SK-N-SH (cell line): ENCODE results near the gene SLC39A9. TPM values are rescaled to one million over a fixed set of nuclear protein-coding genes. Genes with fewer than 3 reads are reported as not detected.
A peak's percentile ranks its signal among the peaks of the same experiment; 100 is the strongest.

Experiments
- CTCF ChIA-PET: fragments of 300-600, 350-600 bp; formaldehyde crosslinking; extraction: SDS; loops from one replicate; lab custom pipeline; 2021; lab: Yijun Ruan, JAX
- POLR2A ChIA-PET: fragments of 350-600 bp; sonication (Branson Sonifier 250); formaldehyde crosslinking; extraction: SDS; loops from one replicate; lab custom pipeline; 2020; ENCODE audit warnings: antibody characterized with exemption, inconsistent platforms; lab: Yijun Ruan, JAX
- DNase-seq: peaks from one replicate; pipeline ENCODE4 v3.0.0; 2012
- H2AFZ ChIP-seq: fragments of 200-600 bp; sonication (generic); 2 replicates; pipeline ENCODE4 v1.8.1; 2016; ENCODE audit warnings: antibody characterized with exemption, mild to moderate bottlenecking, low read depth
- H3F3A ChIP-seq: fragments of 200-600 bp; sonication (generic); replicated peaks from 2 replicates; pipeline ENCODE3; 2016; ENCODE audit warnings: antibody characterized with exemption, mild to moderate bottlenecking; ENCODE audit not compliant: insufficient read depth
- H3K27ac ChIP-seq, 2 experiments: fragments of 200-500 bp in 1 of 2; fragments of 200-600 bp in 1 of 2; sonication (Bioruptor generic) in 1 of 2; sonication (generic), shearing (Covaris generic) in 1 of 2; 2 replicates each; pipeline versions ENCODE4 v1.5.1 to v1.6.1; 2014 to 2016; ENCODE audit warnings: low read depth in 2 of 2, inconsistent platforms in 1 of 2, low read length in 1 of 2, mild to moderate bottlenecking in 1 of 2, mixed read lengths in 1 of 2
- H3K27me3 ChIP-seq: fragments of 200-600 bp; sonication (generic), shearing (Covaris generic); 2 replicates; pipeline ENCODE4 v1.6.1; 2016; ENCODE audit warnings: mixed run types; ENCODE audit not compliant: insufficient read depth
- H3K36me3 ChIP-seq, 2 experiments: fragments of 200-500 bp in 1 of 2; fragments of 200-600 bp in 1 of 2; sonication (Bioruptor generic) in 1 of 2; sonication (generic) in 1 of 2; replicated peaks in 1 of 2; 2 replicates each; pipeline versions ENCODE3 to v1.5.1; 2014 to 2016; ENCODE audit warnings: low read length in 1 of 2, mild to moderate bottlenecking in 1 of 2; ENCODE audit not compliant: insufficient read depth in 2 of 2, control insufficient read depth in 1 of 2
- H3K4me1 ChIP-seq, 2 experiments: fragments of 200-500 bp in 1 of 2; fragments of 200-600 bp in 1 of 2; sonication (Bioruptor generic) in 1 of 2; sonication (generic), shearing (Covaris generic) in 1 of 2; 2 replicates each; pipeline versions ENCODE4 v1.5.1 to v1.6.1; 2014 to 2016; ENCODE audit warnings: low read depth in 1 of 2, low read length in 1 of 2, mixed run types in 1 of 2; ENCODE audit not compliant: insufficient read depth in 2 of 2, control insufficient read depth in 1 of 2
- H3K4me2 ChIP-seq: fragments of 200-600 bp; sonication (generic), shearing (Covaris generic); 2 replicates; pipeline ENCODE4 v1.6.1; 2017; ENCODE audit warnings: mixed run types
- H3K4me3 ChIP-seq, 2 experiments: fragments of 200-500 bp in 1 of 2; fragments of 200-600 bp in 1 of 2; sonication (Bioruptor generic) in 1 of 2; sonication (generic), shearing (Covaris generic) in 1 of 2; 2 replicates each; pipeline versions ENCODE4 v1.5.1 to v1.8.1; 2014 to 2016; ENCODE audit warnings: low read depth in 2 of 2, inconsistent platforms in 1 of 2, low read length in 1 of 2, mild to moderate bottlenecking in 1 of 2, mixed read lengths in 1 of 2, moderate library complexity in 1 of 2
- H3K79me2 ChIP-seq: fragments of 200-600 bp; sonication (generic); 2 replicates; pipeline ENCODE4 v1.8.1; 2017; ENCODE audit warnings: mild to moderate bottlenecking; ENCODE audit not compliant: insufficient read depth
- H3K9ac ChIP-seq: fragments of 200-600 bp; sonication (generic); 2 replicates; pipeline ENCODE4 v1.6.1; 2017; ENCODE audit warnings: mixed run types
- H3K9me2 ChIP-seq: fragments of 200-600 bp; sonication (generic); 2 replicates; pipeline ENCODE4 v1.6.1; 2017; ENCODE audit warnings: mixed run types
- H3K9me3 ChIP-seq: fragments of 200-600 bp; sonication (generic); 2 replicates; pipeline ENCODE4 v1.6.1; 2017; ENCODE audit warnings: mixed run types, mild to moderate bottlenecking, moderate library complexity
- H4K20me1 ChIP-seq: fragments of 200-600 bp; sonication (generic); 2 replicates; pipeline ENCODE4 v1.6.1; 2017; ENCODE audit warnings: mild to moderate bottlenecking, mixed run types; ENCODE audit not compliant: insufficient read depth
- CHD2 ChIP-seq: fragments of 150-350 bp; IDR thresholded peaks from 2 replicates; pipeline ENCODE4 v1.6.1; 2018; ENCODE audit warnings: low read length; ENCODE audit not compliant: partially characterized antibody
- CTCF ChIP-seq: fragments of 200-600 bp; sonication (generic); IDR thresholded peaks from 2 replicates; pipeline ENCODE4 v1.6.1; 2017; ENCODE audit warnings: antibody characterized with exemption, mild to moderate bottlenecking, moderate library complexity
- FOSL2 ChIP-seq: IDR thresholded peaks from 2 replicates; pipeline ENCODE4 v1.4.0; 2012; ENCODE audit warnings: low read depth, mild to moderate bottlenecking, moderate library complexity, borderline replicate concordance
- FOXJ3 ChIP-seq: sonication (generic); formaldehyde crosslinking; IDR thresholded peaks from 2 replicates; pipeline ENCODE4 v1.5.1; 2020; ENCODE audit warnings: mild to moderate bottlenecking, missing genetic modification reagents
- FOXM1 ChIP-seq: IDR thresholded peaks from 2 replicates; pipeline ENCODE4 v1.4.0; 2012; ENCODE audit warnings: low read depth, mild to moderate bottlenecking
- GABPA ChIP-seq: IDR thresholded peaks from 2 replicates; pipeline ENCODE4 v1.4.0; 2012; ENCODE audit warnings: low read depth, mild to moderate bottlenecking
- IRF3 ChIP-seq: fragments of 150-350 bp; IDR thresholded peaks from 2 replicates; pipeline ENCODE4 v1.6.1; 2016; ENCODE audit warnings: mild to moderate bottlenecking, low read depth, low read length
- MEF2A ChIP-seq: IDR thresholded peaks from 2 replicates; pipeline ENCODE4 v1.4.0; 2012; ENCODE audit warnings: low read depth, borderline replicate concordance
- MXI1 ChIP-seq: IDR thresholded peaks from 2 replicates; pipeline ENCODE4 v1.6.1; 2012; ENCODE audit warnings: mild to moderate bottlenecking, low read depth, low read length, improper control_type of control experiment
- NRF1 ChIP-seq: IDR thresholded peaks from 2 replicates; pipeline ENCODE4 v1.6.1; 2012; ENCODE audit warnings: low read depth, mild to moderate bottlenecking, low read length
- RCOR1 ChIP-seq: fragments of 150-350 bp; IDR thresholded peaks from 2 replicates; pipeline ENCODE4 v1.6.1; 2017; ENCODE audit warnings: antibody characterized with exemption, low read length
- RFX5 ChIP-seq: IDR thresholded peaks from 2 replicates; pipeline ENCODE4 v1.6.1; 2012; ENCODE audit warnings: mild to moderate bottlenecking, improper control_type of control experiment, low read length
- RXRA ChIP-seq: IDR thresholded peaks from 2 replicates; pipeline ENCODE4 v1.4.0; 2012; ENCODE audit warnings: low read depth, mild to moderate bottlenecking, borderline replicate concordance
- SIN3A ChIP-seq: IDR thresholded peaks from 2 replicates; pipeline ENCODE4 v1.6.1; 2012; ENCODE audit warnings: low read depth, mild to moderate bottlenecking, low read length, moderate library complexity, borderline replicate concordance
- SMC3 ChIP-seq: IDR thresholded peaks from 2 replicates; pipeline ENCODE4 v1.6.1; 2012; ENCODE audit warnings: low read depth, low read length, improper control_type of control experiment
- TEAD4 ChIP-seq: IDR thresholded peaks from 2 replicates; pipeline ENCODE4 v1.4.0; 2012; ENCODE audit warnings: mild to moderate bottlenecking, borderline replicate concordance; ENCODE audit not compliant: insufficient read depth
- USF1 ChIP-seq: IDR thresholded peaks from 2 replicates; pipeline ENCODE4 v1.4.0; 2012; ENCODE audit warnings: low read depth, borderline replicate concordance
- USF2 ChIP-seq: fragments of 150-350 bp; IDR thresholded peaks from 2 replicates; pipeline ENCODE4 v1.6.1; 2017; ENCODE audit warnings: antibody characterized with exemption, low read length, low read depth, borderline replicate concordance
- ZBTB33 ChIP-seq: IDR thresholded peaks from 2 replicates; pipeline ENCODE4 v1.4.0; 2012; ENCODE audit warnings: low read depth, borderline replicate concordance
- WGBS: methylation state at CpG from one replicate; pipeline ENCODE4 v1.1.6; 2017; ENCODE audit warnings: low lambda C conversion rate; 5-methylcytosine and 5-hydroxymethylcytosine counted together
- polyA plus RNA-seq, 3 experiments: library from polyadenylated mRNA; depleted of rRNA; stranded (reverse); fragments of >200 nt; gene quantifications; 2 replicates each; pipeline ENCODE4 v1.2.3, GENCODE V29; 2012
- TF ChIP-seq, protein P1 (sequence below): IDR thresholded peaks from 2 replicates; pipeline ENCODE4; 2012

SLC39A9 gene, protein sequence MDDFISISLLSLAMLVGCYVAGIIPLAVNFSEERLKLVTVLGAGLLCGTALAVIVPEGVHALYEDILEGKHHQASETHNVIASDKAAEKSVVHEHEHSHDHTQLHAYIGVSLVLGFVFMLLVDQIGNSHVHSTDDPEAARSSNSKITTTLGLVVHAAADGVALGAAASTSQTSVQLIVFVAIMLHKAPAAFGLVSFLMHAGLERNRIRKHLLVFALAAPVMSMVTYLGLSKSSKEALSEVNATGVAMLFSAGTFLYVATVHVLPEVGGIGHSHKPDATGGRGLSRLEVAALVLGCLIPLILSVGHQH
- polyA plus RNA-seq (2012; rRNA removed): 39.8 and 68.9 TPM in 2 replicates
- polyA plus RNA-seq (2012; cell fraction: cytosol; rRNA removed): 48.5 and 55.5 TPM in 2 replicates
- polyA plus RNA-seq (2012; cell fraction: nucleus; rRNA removed): 22.4 and 40.5 TPM in 2 replicates

DNA sequence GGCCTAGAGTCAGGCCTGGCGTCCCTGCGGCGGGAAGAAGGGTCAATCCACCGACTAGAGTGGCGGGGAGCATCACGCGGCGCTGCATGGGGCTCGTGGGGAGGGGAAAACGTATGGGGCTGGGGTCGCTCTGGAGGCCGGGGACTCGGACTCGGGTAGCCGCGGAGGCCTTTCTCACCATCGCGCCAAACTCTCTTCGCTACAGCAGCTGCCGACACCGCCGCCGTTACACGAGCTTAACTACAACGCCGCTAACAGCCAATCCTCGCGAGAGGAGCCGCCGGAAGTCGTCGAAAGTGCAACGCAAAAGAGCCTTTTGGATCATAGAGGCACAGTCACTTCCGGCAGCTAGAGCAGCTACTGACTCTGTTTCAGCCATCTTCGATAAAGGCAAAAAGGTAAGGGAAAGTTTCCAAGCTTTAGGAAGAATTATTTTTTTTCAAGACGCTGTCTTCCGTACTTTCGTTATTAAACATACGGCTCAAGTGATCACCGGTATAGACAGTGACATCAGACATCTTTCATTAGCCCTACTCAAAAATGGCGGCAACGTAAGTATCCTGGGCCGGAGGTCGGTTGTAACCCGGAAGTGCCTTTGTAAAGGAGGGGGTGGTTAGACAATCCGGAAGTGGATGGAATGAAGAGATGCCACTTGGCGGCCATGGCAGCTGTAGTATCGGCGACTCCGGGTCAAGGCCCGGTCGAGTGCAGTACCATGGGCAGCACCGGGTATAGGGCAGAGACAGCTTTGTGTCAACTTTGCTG is at the start of gene SLC39A9, which contains the start of gene ERH:
Gene SLC39A9 (plus strand): TSS at position 640 of the 765 bp plus-strand sequence. CDS start 678 bp downstream, outside the sequence.
Gene ERH (minus strand): TSS at position 247 of the 765 bp plus-strand sequence. CDS start 66 bp downstream, at position 181.
- peaks cover 66% of the 10 kb centered on the region for H4K20me1 ChIP-seq
- peak within 1 kb of the TSS; percentile 93 to 98 for H3K27ac ChIP-seq
- peak within 1 kb of the TSS; percentile 90 for H3K4me2 ChIP-seq
- peak; percentile 91 for DNase-seq
- WGBS: 2% methylated on average over 21 of the region's 53 CpGs
- ChIA-PET CTCF (interaction anchor here (0.7 to 2.6 kb wide), 9 partner anchors 61 to 535 kb away, joined by 3 to 13 read pairs (median 3); no protein-coding TSS in a partner anchor), POLR2A (interaction anchor here (0.6 to 1.4 kb wide), 5 partner anchors 46 to 245 kb away, joined by 3 to 5 read pairs (median 3); partner anchors contain the start of gene DCAF5)
- no peaks in the 10 kb centered on the region for H3K9me3 ChIP-seq
- H3K4me1 ChIP-seq: peaks cover 13 to 25% of the 10 kb centered on the region in 2 experiments; a peak in 3 of 4 replicates
- H3K9ac ChIP-seq: peak within 1 kb of the TSS; percentile 99
- H3F3A ChIP-seq: peaks cover 3% of the 10 kb centered on the region
- peaks cover 93% of the 10 kb centered on the region for H3K79me2 ChIP-seq
- H3K9me2 ChIP-seq: no peaks in the 10 kb centered on the region
- H3K36me3 ChIP-seq: peaks cover 27 to 39% of the 10 kb centered on the region in 2 experiments
- H3K4me3 ChIP-seq: peak within 1 kb of the TSS; percentile 83 to 93
- peak within 1 kb of the TSS; percentile 77; the same call in 1 of the 2 replicates for H2AFZ ChIP-seq
- no peaks in the 10 kb centered on the region for H3K27me3 ChIP-seq
- no peak for TF ChIP-seq TEAD4
- no peak for TF ChIP-seq FOXM1
- no peak for TF ChIP-seq NRF1
- peak; percentile 98 for TF ChIP-seq ZBTB33
- TF ChIP-seq MXI1: peak; percentile 70
- TF ChIP-seq RXRA: no peak
- TF ChIP-seq, protein P1, sequence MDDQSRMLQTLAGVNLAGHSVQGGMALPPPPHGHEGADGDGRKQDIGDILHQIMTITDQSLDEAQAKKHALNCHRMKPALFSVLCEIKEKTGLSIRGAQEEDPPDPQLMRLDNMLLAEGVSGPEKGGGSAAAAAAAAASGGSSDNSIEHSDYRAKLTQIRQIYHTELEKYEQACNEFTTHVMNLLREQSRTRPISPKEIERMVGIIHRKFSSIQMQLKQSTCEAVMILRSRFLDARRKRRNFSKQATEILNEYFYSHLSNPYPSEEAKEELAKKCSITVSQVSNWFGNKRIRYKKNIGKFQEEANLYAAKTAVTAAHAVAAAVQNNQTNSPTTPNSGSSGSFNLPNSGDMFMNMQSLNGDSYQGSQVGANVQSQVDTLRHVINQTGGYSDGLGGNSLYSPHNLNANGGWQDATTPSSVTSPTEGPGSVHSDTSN: 0 out of 2 replicates have a peak, but pooled peaks have one; percentile 7
- no peak for TF ChIP-seq USF2
- no peak for TF ChIP-seq RCOR1
- no peak for TF ChIP-seq FOXJ3
- peak; percentile 92 for TF ChIP-seq GABPA
- TF ChIP-seq IRF3: no peak
- TF ChIP-seq CTCF: no peak
- no peak for TF ChIP-seq SMC3
- TF ChIP-seq USF1: no peak
- TF ChIP-seq RFX5: no peak
- TF ChIP-seq SIN3A: peak; percentile 89; the same call in 1 of the 2 replicates
- TF ChIP-seq FOSL2: no peak
- no peak for TF ChIP-seq MEF2A
- TF ChIP-seq CHD2: peak; percentile 99
